ENCODE measurements around the gene FBXO33.

DNA sequence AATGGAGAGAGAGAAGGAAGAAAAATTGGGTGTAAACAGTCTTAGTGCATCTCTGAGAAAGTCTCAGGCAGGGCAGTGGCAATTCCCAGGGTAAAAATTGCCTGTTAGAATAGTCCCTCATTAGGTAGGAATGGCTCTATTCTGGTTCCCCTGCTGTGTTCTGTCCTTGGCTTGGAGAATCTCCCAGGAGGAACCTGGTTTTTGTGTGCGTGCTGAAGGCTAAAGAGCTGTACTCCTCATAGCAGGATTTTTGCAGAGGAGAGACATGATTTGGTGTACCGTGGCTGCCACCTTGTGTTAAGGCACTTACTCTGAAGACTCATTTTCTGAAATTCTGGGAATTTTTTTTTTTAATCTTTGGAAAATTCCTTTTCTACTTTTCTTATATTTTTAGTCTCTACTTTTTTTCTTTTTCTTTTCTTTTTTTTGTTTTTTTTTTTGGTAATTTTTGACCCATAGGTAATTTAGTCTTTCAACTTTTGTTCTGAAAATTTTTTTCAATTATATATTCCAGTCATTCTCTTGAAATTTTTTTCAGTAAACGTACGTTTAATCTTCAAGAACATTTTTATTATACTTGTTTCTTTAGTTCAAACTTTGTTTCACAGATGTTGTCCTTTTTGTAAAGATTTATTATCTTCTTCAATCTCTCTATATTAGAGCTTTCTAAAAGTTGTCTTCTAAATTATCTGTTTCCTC lies 63.8 kb downstream of the FBXO33 start:
- TF ChIP-seq, protein P1, sequence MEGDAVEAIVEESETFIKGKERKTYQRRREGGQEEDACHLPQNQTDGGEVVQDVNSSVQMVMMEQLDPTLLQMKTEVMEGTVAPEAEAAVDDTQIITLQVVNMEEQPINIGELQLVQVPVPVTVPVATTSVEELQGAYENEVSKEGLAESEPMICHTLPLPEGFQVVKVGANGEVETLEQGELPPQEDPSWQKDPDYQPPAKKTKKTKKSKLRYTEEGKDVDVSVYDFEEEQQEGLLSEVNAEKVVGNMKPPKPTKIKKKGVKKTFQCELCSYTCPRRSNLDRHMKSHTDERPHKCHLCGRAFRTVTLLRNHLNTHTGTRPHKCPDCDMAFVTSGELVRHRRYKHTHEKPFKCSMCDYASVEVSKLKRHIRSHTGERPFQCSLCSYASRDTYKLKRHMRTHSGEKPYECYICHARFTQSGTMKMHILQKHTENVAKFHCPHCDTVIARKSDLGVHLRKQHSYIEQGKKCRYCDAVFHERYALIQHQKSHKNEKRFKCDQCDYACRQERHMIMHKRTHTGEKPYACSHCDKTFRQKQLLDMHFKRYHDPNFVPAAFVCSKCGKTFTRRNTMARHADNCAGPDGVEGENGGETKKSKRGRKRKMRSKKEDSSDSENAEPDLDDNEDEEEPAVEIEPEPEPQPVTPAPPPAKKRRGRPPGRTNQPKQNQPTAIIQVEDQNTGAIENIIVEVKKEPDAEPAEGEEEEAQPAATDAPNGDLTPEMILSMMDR (IDR thresholded peaks at IDR 0.05; ENCODE audit: low read depth, low read length): no peak
- TF ChIP-seq POLR2A (IDR thresholded peaks at IDR 0.05; ENCODE audit: extremely low read depth, insufficient read length): no peak
- TF ChIP-seq MYC (IDR thresholded peaks at IDR 0.05; ENCODE audit: low read depth, low read length): no peak
